ENCODE results near the gene FGGY.

FGGY gene

DNA sequence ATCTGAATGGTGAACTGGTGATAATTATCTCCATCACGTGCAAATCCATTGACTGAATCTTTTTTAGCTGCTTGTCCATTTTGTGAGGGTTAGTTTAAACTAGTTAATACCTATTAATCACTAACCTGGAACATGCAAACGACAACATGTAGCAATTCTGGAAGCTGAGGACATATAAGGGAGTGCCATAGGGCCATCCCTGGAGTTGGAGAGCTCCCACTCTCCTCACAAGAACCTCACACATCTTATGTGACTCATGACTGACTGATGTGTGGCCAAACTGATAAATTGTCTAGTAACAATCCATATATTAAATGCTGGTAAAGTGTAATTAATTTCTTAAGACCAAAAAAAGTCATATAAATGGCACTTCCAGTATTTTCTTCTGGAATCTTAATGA lies 454.9 kb downstream of the FGGY start:
- DNase-seq = no peak

GRCh38 chr1:59752556-59753414 lies 455.9 kb downstream of the FGGY start:
- DNase-seq = no peak

GRCh38 chr1:59755069-59755685 lies 458.3 kb downstream of the FGGY start:
- no peak for DNase-seq

DNA sequence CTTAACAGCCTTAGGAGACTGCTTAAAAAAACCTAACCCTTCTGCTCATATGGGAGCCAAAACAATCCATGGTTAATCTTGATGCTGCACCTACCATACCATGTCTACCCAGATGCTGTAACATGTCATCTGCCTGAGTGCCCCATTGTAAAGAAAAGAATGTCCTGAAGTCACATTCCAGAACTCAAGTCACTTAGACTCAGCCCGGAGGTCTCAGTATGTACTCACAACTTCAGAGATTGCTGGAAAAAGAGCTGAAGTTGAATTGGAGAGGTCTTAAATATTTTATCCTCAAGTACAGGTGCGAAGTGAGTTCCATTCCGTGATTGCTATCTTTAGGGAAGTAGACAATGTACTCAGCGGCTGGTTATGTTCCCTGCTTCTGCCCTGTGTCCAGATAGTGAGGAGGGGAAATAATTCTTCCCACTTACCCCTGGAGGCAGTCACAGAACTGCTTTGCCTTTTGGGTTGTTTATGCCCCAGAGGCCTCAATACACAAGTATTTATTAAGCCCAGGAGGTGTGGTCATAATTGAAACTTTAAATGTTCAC lies 460.4 kb downstream of the FGGY start:
- no peak for DNase-seq

DNA sequence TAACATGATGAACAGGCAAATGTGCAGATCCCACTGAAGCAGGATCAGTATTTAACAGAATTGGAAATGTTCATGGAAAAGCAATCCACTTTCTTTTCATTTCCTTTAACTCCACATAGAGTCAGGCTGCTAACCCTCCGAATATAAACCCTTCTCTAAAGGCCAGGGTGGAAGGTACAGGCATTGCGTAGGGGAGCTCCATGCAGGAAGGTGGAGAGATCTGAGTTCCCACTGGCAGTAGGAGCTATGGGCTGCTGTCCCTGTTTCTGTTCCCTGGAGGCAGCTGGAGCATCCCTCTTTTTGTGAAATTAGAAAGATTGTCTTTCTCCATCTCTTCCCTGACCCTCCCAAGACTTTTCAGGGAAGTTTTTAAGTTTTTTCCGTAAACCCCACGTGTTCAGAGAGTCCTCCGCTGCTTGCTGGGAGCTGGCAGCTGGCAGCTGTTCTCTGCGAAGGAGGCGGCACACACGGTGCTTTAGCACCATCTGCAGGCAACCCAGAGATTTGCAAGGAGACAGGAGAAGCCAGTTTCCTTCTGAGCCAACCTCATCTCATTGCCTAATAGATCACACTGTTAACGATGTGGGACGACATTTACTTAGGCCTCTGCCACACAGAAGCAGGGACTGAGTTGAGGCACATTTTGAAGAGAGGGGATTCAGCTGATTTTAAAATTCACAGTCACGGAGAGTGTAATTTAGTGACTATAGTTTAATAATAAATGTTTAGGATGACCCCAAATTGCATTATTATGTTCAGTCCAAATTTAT lies 462.4 kb downstream of the FGGY start:
- peak; percentile 32 for DNase-seq

- no peak for DNase-seq
Observed at GRCh38 chr1:59761443-59761842, 464.5 kb downstream of the FGGY start.

- DNase-seq = no peak
Observed at GRCh38 chr1:59763418-59763817, 466.5 kb downstream of the FGGY start.

GRCh38 chr1:59765011-59765730 lies 468.3 kb downstream of the FGGY start:
- no peak for DNase-seq

- DNase-seq = no peak
Observed at GRCh38 chr1:59766227-59766855, 469.4 kb downstream of the FGGY start.

GRCh38 chr1:59767119-59767518 lies 470.2 kb downstream of the FGGY start:
- DNase-seq = no peak

- no peak for DNase-seq
Observed at GRCh38 chr1:59768792-59769735, 472.2 kb downstream of the FGGY start.

DNA sequence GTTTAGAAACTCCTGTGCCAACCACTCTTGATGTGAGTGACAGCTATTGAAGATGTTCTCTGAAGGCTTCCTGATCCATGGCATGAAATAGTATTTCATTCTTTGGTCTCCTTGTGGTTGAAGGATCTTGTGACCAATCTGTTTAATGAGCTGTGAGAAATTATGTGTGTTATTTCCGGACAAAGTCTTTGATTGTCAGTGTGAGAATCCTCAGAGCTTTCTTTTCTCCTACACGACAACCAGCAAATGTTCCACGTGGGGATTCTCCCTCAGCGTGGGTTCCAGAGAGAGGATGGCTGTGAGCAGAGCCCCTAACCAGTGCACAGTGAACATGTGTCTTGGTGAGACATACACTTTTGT lies 472.8 kb downstream of the FGGY start:
- no peak for DNase-seq

DNA sequence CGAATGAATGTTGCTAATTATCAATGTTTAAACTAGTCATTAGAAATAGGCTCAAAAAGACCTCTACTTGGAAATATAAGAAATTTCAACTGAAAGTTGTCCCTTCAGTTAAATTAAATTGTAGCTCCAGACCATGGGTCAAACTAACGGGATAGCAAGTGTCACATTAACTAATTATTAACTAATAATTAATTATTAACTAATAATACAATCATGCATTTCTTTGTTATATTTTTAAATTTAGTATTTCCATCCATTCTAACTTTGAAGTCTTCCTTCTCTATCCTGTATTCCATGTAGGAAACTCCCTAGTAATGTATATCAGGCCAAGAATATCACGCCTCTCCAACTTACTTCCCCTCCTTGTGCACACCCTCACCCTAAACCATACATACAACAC lies 474.5 kb downstream of the FGGY start:
- DNase-seq = no peak

DNA sequence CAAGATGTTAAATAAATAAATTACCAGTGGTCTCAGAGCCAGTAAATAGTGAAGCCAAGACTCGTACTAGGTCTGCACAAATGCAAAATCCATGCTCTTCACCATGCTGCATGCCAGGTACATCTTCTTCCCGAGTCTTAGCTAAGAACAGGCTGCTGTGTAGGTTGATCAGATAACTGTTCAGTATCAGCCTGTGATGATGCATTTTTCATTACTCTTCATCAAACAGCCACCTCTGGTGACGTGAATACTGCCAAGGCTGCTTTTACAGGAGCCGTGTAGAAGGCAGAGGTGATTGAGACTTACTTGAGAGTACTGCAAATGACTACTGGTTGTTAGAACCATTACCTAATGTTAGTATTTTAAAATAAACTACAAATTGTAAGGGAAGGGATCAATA lies 478.6 kb downstream of the FGGY start:
- no peak for DNase-seq

GRCh38 chr1:59776960-59777852 lies 480.3 kb downstream of the FGGY start:
- no peak for DNase-seq

- DNase-seq = no peak
Observed at GRCh38 chr1:59779949-59780348, 483.1 kb downstream of the FGGY start.

GRCh38 chr1:59788825-59789224 lies 491.9 kb downstream of the FGGY start:
- DNase-seq = no peak

- DNase-seq = no peak
Observed at GRCh38 chr1:59798600-59798999, 501.7 kb downstream of the FGGY start.

DNA sequence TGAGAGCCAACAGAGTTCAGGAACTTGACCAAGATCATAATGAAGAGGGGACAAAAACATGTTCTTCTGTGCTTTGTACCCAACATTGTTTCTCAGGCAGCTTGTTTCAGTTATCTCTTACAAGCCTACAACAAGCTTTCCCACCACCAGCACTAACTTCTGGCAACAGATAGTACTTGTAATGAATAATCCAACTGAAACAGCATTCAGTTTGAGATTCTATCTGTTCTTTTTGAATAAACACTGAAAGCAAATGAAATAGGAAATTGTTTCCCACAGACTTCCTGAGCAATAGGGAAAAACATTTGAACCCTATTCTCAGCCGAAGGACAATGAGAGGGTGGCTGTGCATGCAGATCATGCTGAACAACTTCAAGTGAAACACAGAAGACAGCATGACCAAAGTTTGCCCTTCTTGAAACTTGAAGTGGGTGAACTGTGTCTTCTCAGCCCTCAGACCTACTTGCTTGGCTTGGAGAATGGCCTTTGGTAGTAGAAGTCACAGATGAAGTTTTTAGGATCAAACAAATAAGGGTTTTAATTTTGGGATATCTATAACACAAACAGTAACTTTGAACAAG lies 506.7 kb downstream of the FGGY start:
- DNase-seq = no peak

DNA sequence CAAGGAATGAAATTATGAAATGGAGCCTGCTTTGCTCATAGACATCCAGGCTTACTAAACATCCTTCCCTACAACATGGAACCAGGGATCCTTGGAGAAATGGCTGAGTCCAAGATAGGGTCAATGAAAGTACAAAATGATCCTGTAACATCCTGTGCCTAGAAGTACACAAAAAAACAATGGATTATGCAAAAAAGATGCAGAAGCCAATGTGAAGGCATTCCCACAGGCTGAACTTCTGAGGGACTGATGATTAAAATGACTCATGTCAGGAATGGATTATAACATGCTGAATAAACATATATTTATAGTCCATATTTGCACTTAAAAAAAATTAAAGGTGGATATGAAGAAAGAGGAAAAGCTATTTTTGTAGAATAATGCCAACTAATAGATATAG lies 507.4 kb downstream of the FGGY start:
- DNase-seq = no peak
